GM12873 (cell line): ENCODE data around the gene SPTBN4.

ENCODE experiments used
- CTCF ChIP-seq: IDR thresholded peaks from 2 replicates; pipeline ENCODE4 v1.5.1; 2012; ENCODE audit warnings: low read depth, mild to moderate bottlenecking, moderate library complexity, low read length, control low read depth; ENCODE audit not compliant: insufficient read depth; ENCODE audit errors: missing control alignments

SPTBN4 gene

DNA sequence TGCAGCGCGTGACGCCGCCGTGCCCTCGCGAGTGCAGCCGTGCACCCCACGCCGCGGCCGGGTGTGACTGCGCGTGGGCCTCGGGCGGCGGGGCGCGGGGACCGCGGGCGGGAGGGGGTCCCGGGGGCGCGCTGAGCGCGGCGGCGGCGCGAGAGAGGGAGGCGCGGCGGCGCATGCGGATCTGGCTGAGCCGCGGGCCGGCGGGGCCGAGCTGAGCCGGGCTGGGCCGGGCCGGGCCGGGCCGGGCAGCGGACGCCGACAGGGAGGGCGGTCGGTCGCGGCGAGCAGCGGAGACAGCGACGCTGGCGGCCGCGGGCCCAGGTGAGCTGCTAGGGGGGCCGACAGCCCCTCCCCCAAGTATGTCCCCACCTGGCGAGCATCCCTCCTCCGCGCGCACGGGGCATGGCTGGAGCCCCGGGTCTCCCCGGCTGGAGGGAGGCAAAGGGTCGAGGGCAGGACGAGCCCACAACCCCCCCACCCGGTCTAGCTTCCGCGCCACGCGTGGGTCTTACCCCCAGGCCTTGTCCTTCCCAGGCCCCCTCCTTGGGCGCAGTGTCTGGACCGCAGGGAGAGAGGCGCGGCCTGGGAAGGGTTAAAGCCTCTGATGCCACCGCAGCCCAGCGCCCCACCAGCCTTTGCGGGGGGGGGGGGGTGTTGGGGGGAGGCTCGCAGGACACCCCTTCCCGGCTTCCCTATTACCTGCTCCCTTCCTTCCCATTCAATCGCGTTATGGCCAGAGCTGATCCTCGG, at the start of gene SPTBN4:
Gene SPTBN4 (plus strand): TSS at position 17 of the 750 bp plus-strand sequence. CDS start 5,621 bp downstream, outside the sequence.
- no peak for TF ChIP-seq CTCF

DNA sequence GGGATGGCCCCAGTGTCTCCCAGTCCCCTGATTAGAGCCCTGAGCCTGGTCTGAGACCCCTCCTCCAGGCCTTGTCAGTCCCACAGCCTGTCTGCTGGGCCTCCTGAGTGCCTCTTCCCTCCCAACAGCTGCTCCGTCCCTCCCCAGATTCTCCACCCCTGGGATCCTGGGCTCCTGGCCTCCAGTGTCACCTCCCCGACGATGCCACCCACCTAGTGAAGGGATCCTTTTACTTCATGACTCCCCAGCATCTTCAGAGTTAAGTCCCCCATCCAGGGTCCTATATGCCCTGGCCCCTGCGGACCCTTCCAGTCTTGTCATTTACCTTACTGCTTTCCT, 49.2 kb upstream of the SPTBN4 start:
- TF ChIP-seq CTCF, result no peak

DNA sequence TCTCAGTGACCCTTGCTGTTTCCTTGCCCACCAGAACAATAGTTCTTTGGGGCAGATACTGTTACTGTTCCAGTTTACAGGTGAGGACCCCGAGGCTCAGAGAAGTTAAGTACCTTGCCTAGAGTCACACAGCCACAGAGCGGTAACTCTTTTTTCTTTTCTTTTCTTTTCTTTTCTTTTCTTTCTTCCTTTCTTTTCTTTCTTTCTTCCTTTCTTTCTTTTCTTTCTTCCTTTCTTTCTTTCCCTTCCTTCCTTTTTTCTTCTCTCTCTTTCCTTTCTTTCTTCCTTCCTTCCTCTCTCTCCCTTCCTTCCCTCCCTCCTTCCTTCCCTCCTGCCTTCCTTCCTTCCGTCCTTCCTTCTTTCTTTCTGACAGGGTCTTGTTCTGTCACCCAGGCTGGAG, 48.8 kb upstream of the SPTBN4 start:
- TF ChIP-seq CTCF, result no peak

DNA sequence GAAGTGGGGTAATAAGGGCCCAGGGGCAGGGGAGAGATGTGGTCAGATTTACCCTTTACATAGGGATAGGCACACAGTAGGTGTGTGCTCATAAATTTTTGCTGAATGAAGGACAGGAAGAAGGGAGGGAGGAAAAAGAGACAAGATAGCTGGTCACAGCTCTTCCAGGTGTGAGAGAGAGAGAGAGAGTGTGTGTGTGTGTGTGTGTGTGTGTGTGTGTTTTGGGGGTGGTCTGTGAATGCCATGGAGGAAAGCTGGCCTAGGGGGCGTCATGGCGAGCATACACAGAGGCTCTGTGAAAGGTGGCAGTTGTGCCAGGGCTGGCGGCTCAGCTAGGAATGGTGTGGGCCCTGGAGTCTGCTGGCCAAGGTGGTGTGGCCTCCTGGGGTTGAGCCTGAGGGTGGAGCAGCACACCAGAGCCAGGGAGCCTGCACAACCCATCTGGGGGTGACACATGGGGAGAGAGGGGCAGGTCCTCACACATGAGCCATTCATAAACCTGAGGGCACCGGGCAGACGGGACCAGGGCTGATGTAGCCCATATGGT, 47.7 kb upstream of the SPTBN4 start:
- TF ChIP-seq CTCF, result no peak

GRCh38 chr19:40419780-40420179, 47.0 kb upstream of the SPTBN4 start:
- TF ChIP-seq CTCF, result no peak

DNA sequence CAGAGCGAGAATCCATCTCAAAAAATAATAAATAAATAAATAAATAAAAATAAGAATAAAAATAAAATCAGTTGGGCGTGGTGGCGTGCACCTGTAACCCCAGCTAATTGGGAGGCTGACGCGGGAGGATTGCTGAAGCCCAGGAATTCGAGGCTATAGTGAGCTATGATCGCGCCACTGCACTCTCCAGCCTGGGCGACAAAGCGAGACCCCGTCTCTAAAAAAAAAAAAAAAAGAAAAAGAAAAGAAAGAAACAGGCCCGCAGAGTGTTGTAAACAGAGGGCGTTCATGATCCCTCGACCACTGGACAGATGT, 46.4 kb upstream of the SPTBN4 start:
- no peak for TF ChIP-seq CTCF

- TF ChIP-seq CTCF, result peak; percentile 97
Measured at GRCh38 chr19:40420766-40421765, 45.7 kb upstream of the SPTBN4 start.
